Activated CD4-positive, alpha-beta T cell treated with anti-CD3 and anti-CD28 coated beads for 36 hours (primary cell): ENCODE data around the gene NEO1. TPM values are rescaled to one million over a fixed set of nuclear protein-coding genes. Genes with fewer than 3 reads are reported as not detected.
"Not testable (repeated sequence)": the region's sequence is repeated elsewhere in the genome, so short reads cannot be mapped to it uniquely, and the experiment has no call there.

Experiments
- ATAC-seq: fragments of 200-7000 bp; cut with Tn5 transposase; one replicate; pipeline ENCODE4 v1.10.0; 2021; ENCODE audit warnings: mild to moderate bottlenecking, moderate library complexity
- CTCF ChIA-PET: fragments of 350-600 bp; sonication (Branson Sonifier 250); formaldehyde crosslinking; loops from one replicate; lab custom pipeline; 2021; ENCODE audit warnings: antibody characterized with exemption; lab: Charles Lee
- POLR2A ChIA-PET: fragments of 350-600 bp; sonication (Branson Sonifier 250); formaldehyde crosslinking; loops from one replicate; lab custom pipeline; 2021; ENCODE audit warnings: antibody characterized with exemption, inconsistent platforms; lab: Charles Lee
- DNase-seq: peaks from one replicate; pipeline ENCODE4 v3.0.0-alpha.2; 2020
- H3K27ac Mint-ChIP-seq: one replicate; pipeline ENCODE4 v1.8.0; 2021; ENCODE audit warnings: mixed read lengths
- H3K27me3 Mint-ChIP-seq: one replicate; pipeline ENCODE4 v1.8.0; 2021; ENCODE audit warnings: mixed read lengths
- H3K36me3 Mint-ChIP-seq: one replicate; pipeline ENCODE4 v1.8.0; 2021; ENCODE audit warnings: low read depth, mixed read lengths
- H3K4me1 Mint-ChIP-seq: one replicate; pipeline ENCODE4 v1.8.0; 2021; ENCODE audit warnings: mixed read lengths
- H3K4me3 Mint-ChIP-seq: one replicate; pipeline ENCODE4 v1.8.0; 2021; ENCODE audit warnings: mild to moderate bottlenecking, moderate library complexity, mixed read lengths
- H3K9me3 Mint-ChIP-seq: one replicate; pipeline ENCODE4 v1.8.0; 2021; ENCODE audit warnings: low read depth, mixed read lengths
- intact Hi-C, 2 experiments: fragments of 100-400 bp; cut with DNase I in 1 of 2; cut with micrococcal nuclease in 1 of 2; formaldehyde crosslinking; loops; one replicate each; pipeline versions ENCODE4 v1.14.2 to v1.15.1; 2022 to 2024; cut with DNase I, micrococcal nuclease
- total RNA-seq, 2 experiments: library from RNA; stranded (reverse); gene quantifications; one replicate each; pipeline ENCODE4 v1.2.3, GENCODE V29; 2021

Gene NEO1
- total RNA-seq, 2 experiments from 2014 or later = 6.6 to 8.0 TPM

DNA sequence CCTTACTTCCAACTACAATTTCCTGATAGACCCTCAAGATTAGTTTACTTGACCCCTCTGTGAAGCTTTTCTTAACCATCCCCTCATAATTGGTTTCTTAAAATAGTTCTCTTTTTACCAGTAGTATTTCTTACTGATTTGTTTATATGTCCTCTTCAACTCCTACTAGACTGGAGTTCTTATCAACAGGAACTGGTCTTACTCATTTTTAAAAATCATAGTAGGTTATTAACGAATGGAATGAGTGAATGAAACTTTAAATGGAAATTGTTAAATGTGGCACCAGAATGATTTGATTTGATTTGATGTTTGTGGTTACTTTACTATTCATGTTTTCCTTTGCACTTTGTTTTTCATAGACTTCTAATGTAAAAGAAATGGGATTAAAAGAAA, 91.5 kb downstream of the NEO1 start:
- no peaks in the 10 kb centered on the region for H3K27me3 Mint-ChIP-seq
- CTCF ChIA-PET = no interaction called here
- peaks cover 6% of the 10 kb centered on the region for H3K36me3 Mint-ChIP-seq
- peak overlapping the region; percentile 87 for H3K27ac Mint-ChIP-seq
- intact Hi-C loops = loop anchor here in 1 of 2 experiments (1.0 to 10.0 kb wide), 5 partner anchors 84 to 507 kb away; partner anchors contain the start of genes ADPGK, NEO1 and NPTN
- no peaks in the 10 kb centered on the region for H3K9me3 Mint-ChIP-seq
- no peak overlapping the region for H3K4me3 Mint-ChIP-seq
- H3K4me1 Mint-ChIP-seq = peaks cover 43% of the 10 kb centered on the region
- DNase-seq = no peak
- ATAC-seq = no peak
- POLR2A ChIA-PET = no interaction called here

DNA sequence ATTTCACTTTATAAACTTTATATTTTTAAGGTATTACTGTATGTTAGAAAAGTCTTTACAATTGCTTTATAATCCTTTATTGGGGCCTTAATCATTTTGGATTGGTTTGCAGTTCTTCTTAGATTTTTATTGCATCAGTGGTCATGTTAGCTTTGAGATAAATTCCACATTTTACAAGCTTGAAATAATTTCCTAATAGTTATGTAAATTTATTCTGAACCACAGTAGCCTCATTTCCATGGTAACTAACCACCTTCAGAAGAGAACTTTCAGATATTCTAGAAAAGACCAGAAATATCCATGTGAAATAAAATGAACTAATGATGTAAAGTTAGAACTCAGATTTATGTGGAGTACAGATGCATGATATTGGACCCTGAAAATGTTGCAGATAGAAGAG, 94.2 kb downstream of the NEO1 start:
- Mint-ChIP-seq H3K27ac (no peak overlapping the region), H3K9me3 (peaks cover 5% of the 10 kb centered on the region), H3K36me3 (peaks cover 12% of the 10 kb centered on the region), H3K4me1 (peaks cover 32% of the 10 kb centered on the region), H3K4me3 (no peak overlapping the region), H3K27me3 (no peaks in the 10 kb centered on the region)
- ChIA-PET POLR2A (no interaction called here), CTCF (no interaction called here)
- intact Hi-C loops = loop anchor here in 1 of 2 experiments (10.0 kb wide), 1 partner anchor 488 kb away; the partner anchor contains the start of gene NPTN
- DNase-seq = no peak
- no peak for ATAC-seq

DNA sequence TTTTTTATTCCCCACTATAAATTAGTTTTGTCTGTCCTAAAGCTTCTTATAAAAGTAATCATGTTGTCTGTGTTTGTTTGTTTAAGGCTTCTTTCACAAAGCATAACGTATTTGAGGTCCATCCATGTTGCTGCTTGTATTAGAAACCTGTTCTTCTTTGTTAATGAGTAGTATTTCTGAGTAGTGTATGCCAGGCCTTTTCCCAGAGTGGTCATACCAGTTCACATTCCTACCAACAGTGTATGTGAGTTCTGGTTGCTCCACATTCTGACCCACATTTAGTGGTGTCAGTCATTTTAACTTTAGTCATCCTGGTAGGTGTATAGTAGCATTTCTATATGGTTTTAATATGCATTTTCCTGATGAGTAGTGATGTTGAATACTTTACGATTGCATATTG, 98.6 kb downstream of the NEO1 start:
- POLR2A ChIA-PET = no interaction called here
- no peak for ATAC-seq

DNA sequence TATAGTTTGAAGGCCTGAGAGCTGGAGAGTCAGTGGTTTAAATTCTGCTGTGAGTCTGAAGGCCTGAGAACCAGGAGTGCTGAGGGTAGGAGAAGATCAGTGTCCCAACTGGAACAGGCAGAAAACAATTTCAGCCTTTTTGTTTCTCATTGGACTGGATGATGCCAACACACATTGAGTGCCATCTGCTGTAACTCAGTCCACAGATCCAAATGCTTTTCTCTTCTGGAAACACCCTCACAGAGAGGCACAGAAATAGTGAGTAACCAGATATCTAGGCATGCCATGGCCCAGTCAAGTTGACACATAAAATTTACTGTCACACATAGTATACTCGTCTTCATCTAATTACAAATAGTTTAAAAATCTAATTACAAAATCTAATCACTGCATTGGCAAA, 100.8 kb downstream of the NEO1 start:
- POLR2A ChIA-PET = no interaction called here
- Mint-ChIP-seq H3K27me3 (no peaks in the 10 kb centered on the region), H3K27ac (no peak overlapping the region), H3K9me3 (peaks cover 32% of the 10 kb centered on the region), H3K36me3 (peaks cover 22% of the 10 kb centered on the region), H3K4me1 (peaks cover 5% of the 10 kb centered on the region), H3K4me3 (no peak overlapping the region)
- intact Hi-C loops = no loop called here
- ATAC-seq (no peak), DNase-seq (no peak)
- CTCF ChIA-PET = no interaction called here

More for the DNA sequence above, 98.6 kb downstream of the NEO1 start:
- Mint-ChIP-seq H3K36me3 (peaks cover 18% of the 10 kb centered on the region), H3K27me3 (no peaks in the 10 kb centered on the region), H3K27ac (no peak overlapping the region), H3K4me3 (no peak overlapping the region), H3K4me1 (peaks cover 5% of the 10 kb centered on the region), H3K9me3 (peaks cover 27% of the 10 kb centered on the region)
- CTCF ChIA-PET = interaction anchor here (0.8 to 1.5 kb wide), 2 partner anchors 12 to 18 kb away, joined by 4 to 6 read pairs; no protein-coding TSS in a partner anchor
- intact Hi-C loops = no loop called here
- no peak for DNase-seq

DNA sequence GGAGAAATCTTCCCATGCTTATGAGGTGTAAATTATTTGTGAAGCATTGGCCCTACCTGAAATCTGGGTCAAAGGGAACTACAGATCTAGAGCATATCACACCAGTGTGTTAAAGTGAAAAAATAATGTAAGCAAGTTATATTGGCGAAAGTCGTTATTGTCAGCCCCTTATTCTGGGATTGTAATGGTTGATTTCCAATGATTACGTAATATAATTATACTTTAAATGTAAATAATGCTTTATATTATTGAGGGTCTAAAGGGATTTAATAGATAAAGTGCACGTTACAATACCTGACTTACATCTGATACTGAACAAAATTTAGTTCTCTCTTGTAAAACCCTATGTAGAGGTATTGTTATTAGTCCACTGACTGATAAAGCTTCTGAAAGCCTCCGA, 101.2 kb downstream of the NEO1 start:
- ChIA-PET POLR2A (no interaction called here), CTCF (no interaction called here)
- H3K27me3 Mint-ChIP-seq = no peaks in the 10 kb centered on the region
- intact Hi-C loops = no loop called here
- ATAC-seq (no peak), DNase-seq (no peak)
- H3K4me1 Mint-ChIP-seq = peaks cover 5% of the 10 kb centered on the region
- no peak overlapping the region for H3K27ac Mint-ChIP-seq
- peaks cover 22% of the 10 kb centered on the region for H3K36me3 Mint-ChIP-seq
- no peak overlapping the region for H3K4me3 Mint-ChIP-seq
- H3K9me3 Mint-ChIP-seq = peaks cover 32% of the 10 kb centered on the region

DNA sequence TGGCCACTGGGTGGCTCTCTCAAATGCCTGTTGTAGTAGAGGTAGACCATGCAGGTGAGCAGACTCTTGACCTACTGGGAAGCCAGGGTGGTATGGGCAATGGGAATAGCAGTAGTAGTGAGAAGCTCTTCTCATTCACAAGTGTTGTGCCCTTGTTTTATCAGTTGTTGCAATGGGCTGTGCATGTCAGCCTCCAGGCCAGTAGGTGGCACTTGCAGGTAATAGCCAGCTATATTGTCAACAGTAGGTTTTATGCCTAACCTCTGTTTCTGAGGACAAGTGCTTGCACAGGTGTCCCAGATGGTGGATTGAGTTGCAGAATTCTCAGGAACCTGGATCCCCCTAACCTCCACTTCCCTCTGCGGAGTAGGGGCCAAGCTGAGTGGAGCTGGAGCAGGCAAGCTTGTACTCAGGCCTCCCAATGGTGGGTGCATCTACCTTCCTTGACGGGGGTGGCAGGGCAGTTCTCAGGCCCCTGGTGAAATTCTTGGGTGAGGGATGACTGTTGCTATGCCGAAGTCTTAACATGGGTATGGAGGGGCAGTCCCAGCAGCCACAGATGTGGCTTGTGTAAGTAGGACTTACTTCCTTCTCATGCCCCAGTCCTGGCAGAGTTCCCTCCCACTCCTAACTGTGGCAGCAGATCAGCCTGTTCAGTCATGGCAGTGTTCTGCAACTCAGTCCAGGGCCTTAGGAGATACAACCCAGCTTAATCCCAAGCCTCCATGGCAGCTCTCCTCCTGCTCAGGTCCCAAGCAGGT, 104.3 kb downstream of the NEO1 start:
- Mint-ChIP-seq H3K4me3 (no peak overlapping the region), H3K4me1 (peaks cover 5% of the 10 kb centered on the region), H3K36me3 (peaks cover 16% of the 10 kb centered on the region), H3K9me3 (peaks cover 27% of the 10 kb centered on the region), H3K27ac (no peak overlapping the region), H3K27me3 (no peaks in the 10 kb centered on the region)
- no peak for DNase-seq
- CTCF ChIA-PET = interaction anchor here (0.7 kb wide), 1 partner anchor 9 kb away, joined by 3 read pairs; no protein-coding TSS in a partner anchor
- ATAC-seq = no peak
- intact Hi-C loops = no loop called here
- POLR2A ChIA-PET = no interaction called here

DNA sequence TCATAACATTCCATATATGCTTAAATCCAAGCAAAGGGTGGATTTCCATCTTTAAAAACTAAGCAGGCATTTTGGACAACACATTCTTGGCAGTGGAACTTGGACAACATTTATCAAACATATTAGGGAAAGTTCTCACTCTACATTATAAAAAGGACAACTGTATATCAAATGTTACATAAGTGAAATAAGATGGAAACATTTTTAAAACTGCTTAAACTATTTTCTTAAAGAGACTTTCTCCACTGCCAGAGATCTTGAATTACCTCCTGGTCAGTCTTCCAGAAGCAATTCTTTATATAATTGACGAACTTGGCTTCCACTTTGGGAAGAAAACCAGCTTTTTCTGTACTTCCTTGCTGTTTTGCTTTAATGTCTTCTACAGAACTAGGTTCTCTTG, 109.3 kb downstream of the NEO1 start:
- no peak for ATAC-seq
- H3K4me1 Mint-ChIP-seq = no peaks in the 10 kb centered on the region
- H3K27ac Mint-ChIP-seq = no peak overlapping the region
- ChIA-PET CTCF (no interaction called here), POLR2A (interaction anchor here (0.6 kb wide), 1 partner anchor 9 kb away, joined by 3 read pairs; no protein-coding TSS in a partner anchor)
- intact Hi-C loops = no loop called here
- no peak overlapping the region for H3K4me3 Mint-ChIP-seq
- no peak for DNase-seq
- H3K27me3 Mint-ChIP-seq = no peaks in the 10 kb centered on the region
- peaks cover 9% of the 10 kb centered on the region for H3K9me3 Mint-ChIP-seq
- H3K36me3 Mint-ChIP-seq = peaks cover 10% of the 10 kb centered on the region

DNA sequence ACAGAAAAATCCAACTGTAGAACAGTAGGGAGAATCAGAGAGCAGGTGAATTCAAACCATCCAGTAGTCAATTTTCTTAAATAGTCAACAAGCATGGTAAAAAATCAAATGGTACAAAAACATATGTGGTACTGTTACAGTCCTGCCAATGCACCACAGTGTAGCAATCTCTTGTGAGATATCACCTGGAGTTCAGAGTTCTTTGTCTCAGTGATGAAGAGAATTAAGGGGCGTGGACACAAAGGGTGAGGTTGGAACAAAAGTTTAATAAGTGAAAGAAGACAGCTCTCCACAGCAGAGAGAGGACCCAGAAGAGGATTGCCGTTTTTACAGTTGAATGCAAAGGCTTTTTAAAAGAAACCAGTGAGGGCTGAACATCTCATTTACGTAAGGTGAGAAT, 113.2 kb downstream of the NEO1 start:
- H3K27me3 Mint-ChIP-seq = no peaks in the 10 kb centered on the region
- intact Hi-C loops = no loop called here
- ATAC-seq (no peak), DNase-seq (no peak)
- CTCF ChIA-PET = no interaction called here
- no peak overlapping the region for H3K4me3 Mint-ChIP-seq
- POLR2A ChIA-PET = no interaction called here
- H3K9me3 Mint-ChIP-seq = peaks cover 9% of the 10 kb centered on the region
- no peak overlapping the region for H3K27ac Mint-ChIP-seq
- H3K36me3 Mint-ChIP-seq = peaks cover 11% of the 10 kb centered on the region
- H3K4me1 Mint-ChIP-seq = no peaks in the 10 kb centered on the region

DNA sequence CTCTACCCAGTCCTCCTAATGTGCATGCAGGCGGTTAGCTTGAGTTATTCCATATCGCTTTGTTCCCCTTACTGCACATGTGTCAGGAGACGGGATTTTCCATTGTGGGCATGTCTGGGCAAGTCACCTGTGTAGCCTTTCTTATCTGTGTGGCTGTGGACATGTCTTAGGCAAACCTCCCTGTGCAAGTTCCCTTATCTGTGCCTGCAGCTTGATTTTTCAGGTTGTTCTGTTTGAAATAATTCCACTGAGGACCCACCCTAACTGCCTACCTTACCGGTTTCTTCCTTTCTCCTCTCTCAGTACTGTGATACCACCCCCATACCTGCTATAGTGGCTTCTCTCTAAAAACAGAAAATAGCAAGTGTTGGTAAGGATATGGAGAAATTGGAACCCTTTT, 113.6 kb downstream of the NEO1 start:
- Mint-ChIP-seq H3K4me1 (no peaks in the 10 kb centered on the region), H3K36me3 (peaks cover 11% of the 10 kb centered on the region), H3K27me3 (no peaks in the 10 kb centered on the region), H3K4me3 (no peak overlapping the region), H3K27ac (no peak overlapping the region), H3K9me3 (peaks cover 9% of the 10 kb centered on the region)
- intact Hi-C loops = no loop called here
- ChIA-PET POLR2A (no interaction called here), CTCF (interaction anchor here (0.6 kb wide), 1 partner anchor 9 kb away, joined by 3 read pairs; no protein-coding TSS in a partner anchor)
- ATAC-seq = no peak
- DNase-seq = no peak

DNA sequence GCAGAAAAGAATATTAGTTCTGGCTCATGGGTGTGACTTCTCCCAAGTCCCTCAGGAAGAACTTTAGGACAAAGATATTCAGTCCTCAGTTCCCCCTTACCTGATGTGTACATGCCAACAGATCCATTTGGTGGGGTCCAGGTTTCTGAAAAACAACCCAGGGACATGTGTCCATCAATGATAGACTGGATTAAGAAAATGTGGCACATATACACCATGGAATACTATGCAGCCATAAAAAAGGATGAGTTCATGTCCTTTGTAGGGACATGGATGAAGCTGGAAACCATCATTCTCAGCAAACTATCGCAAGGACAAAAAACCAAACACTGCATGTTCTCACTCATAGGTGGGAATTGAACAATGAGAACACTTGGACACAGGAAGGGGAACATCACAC, 114.4 kb downstream of the NEO1 start:
- H3K4me3 Mint-ChIP-seq, POLR2A ChIA-PET, H3K9me3 Mint-ChIP-seq, DNase-seq, H3K27me3 Mint-ChIP-seq, ATAC-seq, CTCF ChIA-PET, H3K4me1 Mint-ChIP-seq, intact Hi-C loops, H3K27ac Mint-ChIP-seq: not testable (repeated sequence)
- peaks cover 11% of the 10 kb centered on the region for H3K36me3 Mint-ChIP-seq

DNA sequence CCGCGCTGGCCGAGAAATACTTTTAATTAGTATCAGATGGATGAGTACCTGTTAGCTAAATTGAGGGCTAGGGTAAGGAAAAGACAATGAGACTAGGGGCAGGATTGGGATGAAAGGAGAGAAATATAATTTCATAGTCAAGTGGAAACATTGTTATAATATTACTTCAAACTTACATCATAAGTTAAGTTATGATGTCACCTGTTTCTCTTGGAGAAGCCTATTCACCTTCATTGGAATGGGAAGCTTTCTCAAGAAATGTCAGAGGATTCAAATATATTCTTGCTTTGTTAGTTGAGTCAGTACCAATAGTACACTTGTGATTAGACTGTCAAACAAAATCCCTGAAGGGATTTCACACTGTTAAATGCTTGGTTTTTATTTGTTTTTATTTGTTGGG, 116.2 kb downstream of the NEO1 start:
- H3K27me3 Mint-ChIP-seq = no peaks in the 10 kb centered on the region
- no peak overlapping the region for H3K4me3 Mint-ChIP-seq
- H3K36me3 Mint-ChIP-seq = peaks cover 11% of the 10 kb centered on the region
- intact Hi-C loops = no loop called here
- no peaks in the 10 kb centered on the region for H3K4me1 Mint-ChIP-seq
- DNase-seq (no peak), ATAC-seq (no peak)
- CTCF ChIA-PET = interaction anchor here (0.6 to 1.0 kb wide), 2 partner anchors 12 to 413 kb away, joined by 3 read pairs; no protein-coding TSS in a partner anchor
- H3K9me3 Mint-ChIP-seq = peaks cover 9% of the 10 kb centered on the region
- POLR2A ChIA-PET = no interaction called here
- no peak overlapping the region for H3K27ac Mint-ChIP-seq

DNA sequence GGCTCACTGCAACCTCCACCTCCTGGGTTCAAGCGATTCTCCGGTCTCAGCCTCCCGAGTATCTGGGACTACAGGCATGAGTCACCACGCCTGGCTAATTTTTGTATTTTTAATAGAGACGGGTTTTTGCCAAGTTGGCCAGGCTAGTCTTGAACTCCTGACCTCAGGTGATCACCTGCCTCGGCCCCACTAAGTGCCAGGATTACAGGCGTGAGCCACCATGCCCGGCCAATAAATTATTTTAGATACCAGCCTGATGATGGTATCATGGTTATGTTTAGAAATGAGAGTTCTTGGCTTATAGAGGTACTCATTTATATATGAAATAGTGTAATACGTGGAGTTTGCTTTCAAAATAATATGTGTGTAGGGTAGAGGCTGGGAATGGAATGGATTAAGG, 119.4 kb downstream of the NEO1 start:
- no peaks in the 10 kb centered on the region for H3K4me1 Mint-ChIP-seq
- no peak overlapping the region for H3K27ac Mint-ChIP-seq
- H3K4me3 Mint-ChIP-seq = no peak overlapping the region
- H3K36me3 Mint-ChIP-seq = no peaks in the 10 kb centered on the region
- ChIA-PET POLR2A (no interaction called here), CTCF (no interaction called here)
- no peaks in the 10 kb centered on the region for H3K27me3 Mint-ChIP-seq
- ATAC-seq (no peak), DNase-seq (no peak)
- intact Hi-C loops = no loop called here
- no peaks in the 10 kb centered on the region for H3K9me3 Mint-ChIP-seq
